HCT116 (cell line): ENCODE results near the gene FOXM1. TPM values are rescaled to one million over a fixed set of nuclear protein-coding genes. Genes with fewer than 3 reads are reported as not detected.

Experiments
- ATAC-seq: fragments of 200-7000 bp; cut with Tn5 transposase; 2 replicates; pipeline ENCODE4 v1.9.1; 2020; ENCODE audit warnings: mild to moderate bottlenecking, moderate library complexity
- BruUV-seq: library from RNA; stranded (reverse); fragments of 400-500 nt; replicated peaks from 2 replicates; lab custom pipeline; 2021; lab: Mats Ljungman, UMichigan
- CTCF ChIA-PET: fragments of 300-600 bp; sonication (Branson Sonifier 250); formaldehyde crosslinking; loops from one replicate; lab custom pipeline; 2021; ENCODE audit warnings: antibody characterized with exemption; lab: Charles Lee
- POLR2A ChIA-PET: fragments of 300-600, 350-600 bp; sonication (Branson Sonifier 250); formaldehyde crosslinking; loops from one replicate; lab custom pipeline; 2021; ENCODE audit warnings: antibody characterized with exemption; lab: Charles Lee
- RAD21 ChIA-PET, 2 experiments: fragments of 300-600 bp; sonication (Branson Sonifier 250); formaldehyde crosslinking; loops; one replicate each; lab custom pipeline; 2023; ENCODE audit warnings: low total read pairs in 2 of 2; ENCODE audit not compliant: uncharacterized antibody in 2 of 2, unreplicated experiment in 2 of 2, low non-redundant PET in 1 of 2; lab: Charles Lee
- DNase-seq: peaks from one replicate; pipeline ENCODE4 v3.0.0-alpha.2; 2010; ENCODE audit warnings: low read depth, low spot score
- H2AFZ ChIP-seq: fragments of 200-600 bp; shearing (Covaris generic), sonication (generic); 2 replicates; pipeline ENCODE4 v1.6.1; 2017; ENCODE audit warnings: low read depth, mixed run types, mixed read lengths, antibody characterized with exemption, low read length; ENCODE audit not compliant: poor library complexity, severe bottlenecking
- H3K27ac ChIP-seq: 2 replicates; pipeline ENCODE4 v1.5.1; 2012; ENCODE audit warnings: low read depth, low read length
- H3K27me3 ChIP-seq: fragments of 200-600 bp; sonication (generic); 2 replicates; pipeline ENCODE4 v1.6.1; 2016; ENCODE audit warnings: mixed run types, low read length, mixed read lengths; ENCODE audit not compliant: insufficient read depth
- H3K36me3 ChIP-seq, 2 experiments: fragments of 200-500 bp in 1 of 2; fragments of 200-600 bp in 1 of 2; sonication (Bioruptor generic) in 1 of 2; sonication (generic) in 1 of 2; 2 replicates each; pipeline versions ENCODE4 v1.5.1 to v1.6.1; 2014 to 2016; ENCODE audit warnings: low read length in 2 of 2, inconsistent platforms in 1 of 2, mixed read lengths in 1 of 2, mixed run types in 1 of 2; ENCODE audit not compliant: insufficient read depth in 2 of 2, control insufficient read depth in 1 of 2
- H3K4me1 ChIP-seq, 2 experiments: fragments of 200-600 bp in 1 of 2; sonication (generic) in 1 of 2; 2 replicates each; pipeline versions ENCODE4 v1.5.1 to v1.6.1; 2012 to 2017; ENCODE audit warnings: low read length in 2 of 2, inconsistent platforms in 1 of 2, mild to moderate bottlenecking in 1 of 2, mixed read lengths in 1 of 2, mixed run types in 1 of 2, moderate library complexity in 1 of 2; ENCODE audit not compliant: insufficient read depth in 2 of 2, control insufficient read depth in 1 of 2
- H3K4me2 ChIP-seq: fragments of 200-600 bp; sonication (generic); 2 replicates; pipeline ENCODE4 v1.6.1; 2017; ENCODE audit warnings: mixed run types, low read length, mixed read lengths
- H3K4me3 ChIP-seq, 2 experiments: fragments of 200-600 bp in 1 of 2; sonication (generic) in 1 of 2; replicated peaks in 1 of 2; 2 replicates each; pipeline ENCODE4 v1.5.1; 2011 to 2016; ENCODE audit warnings: low read length in 2 of 2, control low read depth in 1 of 2, low read depth in 1 of 2, mild to moderate bottlenecking in 1 of 2, mixed read lengths in 1 of 2, mixed run types in 1 of 2
- H3K79me2 ChIP-seq: fragments of 200-600 bp; sonication (generic); 2 replicates; pipeline ENCODE4 v1.6.1; 2017; ENCODE audit warnings: mild to moderate bottlenecking, mixed run types, low read length, moderate library complexity, mixed read lengths; ENCODE audit not compliant: insufficient read depth
- H3K9ac ChIP-seq: fragments of 200-600 bp; sonication (generic); 2 replicates; pipeline ENCODE4 v1.6.1; 2016; ENCODE audit warnings: low read length, mixed read lengths
- H3K9me2 ChIP-seq: fragments of 200-600 bp; sonication (generic), shearing (Covaris generic); 2 replicates; pipeline ENCODE4 v1.6.1; 2017; ENCODE audit warnings: mixed run types, mild to moderate bottlenecking, moderate library complexity; ENCODE audit not compliant: insufficient read depth
- H3K9me3 ChIP-seq, 2 experiments: fragments of 200-500 bp in 1 of 2; fragments of 200-600 bp in 1 of 2; sonication (Bioruptor generic) in 1 of 2; sonication (generic) in 1 of 2; 2 replicates each; pipeline ENCODE4 v1.6.1; 2014 to 2017; ENCODE audit warnings: low read length in 2 of 2, mixed read lengths in 2 of 2, inconsistent platforms in 1 of 2, low read depth in 1 of 2, mild to moderate bottlenecking in 1 of 2, mixed run types in 1 of 2, moderate library complexity in 1 of 2; ENCODE audit not compliant: control insufficient read depth in 1 of 2, insufficient read depth in 1 of 2
- H4K20me1 ChIP-seq: fragments of 200-600 bp; sonication (generic), shearing (Covaris generic); 2 replicates; pipeline ENCODE4 v1.6.1; 2017; ENCODE audit warnings: mixed run types, mild to moderate bottlenecking, moderate library complexity; ENCODE audit not compliant: insufficient read depth
- ATF3 ChIP-seq: IDR thresholded peaks from 2 replicates; pipeline ENCODE4 v1.6.1; 2012
- CEBPB ChIP-seq: IDR thresholded peaks from 2 replicates; pipeline ENCODE4 v1.6.1; 2012; ENCODE audit warnings: low read depth
- CTCF ChIP-seq, 3 experiments: fragments of 200-600 bp in 1 of 3; sonication (generic) in 1 of 3; IDR thresholded peaks in 2 of 3; conservative IDR thresholded peaks in 1 of 3; 2 replicates each; pipeline ENCODE4 v1.5.1; 2012 to 2017; ENCODE audit warnings: low read depth in 2 of 3, low read length in 2 of 3, antibody characterized with exemption in 1 of 3, borderline replicate concordance in 1 of 3, control low read depth in 1 of 3, mild to moderate bottlenecking in 1 of 3, mixed read lengths in 1 of 3, mixed run types in 1 of 3, moderate library complexity in 1 of 3; ENCODE audit not compliant: insufficient read depth in 1 of 3
- ELF1 ChIP-seq: IDR thresholded peaks from 2 replicates; pipeline ENCODE4 v1.6.1; 2012; ENCODE audit warnings: low read depth, borderline replicate concordance
- EZH2phosphoT487 ChIP-seq: fragments of 200-600 bp; IDR thresholded peaks from 2 replicates; pipeline ENCODE4 v1.6.1; 2018; ENCODE audit warnings: antibody characterized with exemption, borderline replicate concordance
- FOSL1 ChIP-seq: IDR thresholded peaks from 2 replicates; pipeline ENCODE4 v1.6.1; 2012; ENCODE audit warnings: low read depth
- MAX ChIP-seq: IDR thresholded peaks from 2 replicates; pipeline ENCODE4 v1.6.1; 2012
- POLR2AphosphoS5 ChIP-seq: IDR thresholded peaks from 2 replicates; pipeline ENCODE4 v1.6.1; 2011; ENCODE audit warnings: mild to moderate bottlenecking, low read depth, low read length, moderate library complexity
- SIN3A ChIP-seq: IDR thresholded peaks from 2 replicates; pipeline ENCODE4 v1.6.1; 2012; ENCODE audit warnings: low read depth
- TCF7L2 ChIP-seq: IDR thresholded peaks from 2 replicates; pipeline ENCODE4 v1.7.0; 2011; ENCODE audit warnings: borderline replicate concordance, inconsistent platforms; ENCODE audit not compliant: insufficient read depth, insufficient read length; ENCODE audit errors: extremely low read depth
- ZFX ChIP-seq: fragments of 450-650 bp; IDR thresholded peaks from 2 replicates; pipeline ENCODE4 v1.6.1; 2017
- ZNF274 ChIP-seq: fragments of 200-500 bp; sonication (Bioruptor generic); IDR thresholded peaks from 2 replicates; pipeline ENCODE4 v1.6.1; 2014; ENCODE audit warnings: mild to moderate bottlenecking, low read depth, low read length, inconsistent platforms
- intact Hi-C: fragments of 100-400 bp; cut with micrococcal nuclease; formaldehyde crosslinking; loops from 2 replicates; pipeline ENCODE4 v1.10.0; 2022
- total RNA-seq: library from RNA; stranded (reverse); gene quantifications from one replicate; pipeline ENCODE4 v1.2.1, GENCODE V29; 2021; ENCODE audit not compliant: unreplicated experiment
- TF ChIP-seq, protein P1 (sequence below): IDR thresholded peaks from 2 replicates; pipeline ENCODE4 v1.6.1; 2011; ENCODE audit warnings: mild to moderate bottlenecking, low read length, moderate library complexity; ENCODE audit not compliant: insufficient replicate concordance; ENCODE audit errors: extremely low read depth

FOXM1 gene
- total RNA-seq, 1 experiment from 2014 or later: 85.1 TPM

- POLR2A ChIA-PET: no interaction called here
Observed at GRCh38 chr12:2923057-2923456, 46.1 kb upstream of the FOXM1 start.

GRCh38 chr12:2922329-2922728 lies 45.4 kb upstream of the FOXM1 start:
- Histone ChIP-seq H3K36me3 (peaks cover 13 to 18% of the 10 kb centered on the region in 2 experiments), H4K20me1 (no peaks in the 10 kb centered on the region), H3K4me2 (no peak overlapping the region), H3K27me3 (no peaks in the 10 kb centered on the region), H3K27ac (no peak overlapping the region), H3K4me1 (no peaks in the 10 kb centered on the region), H3K9ac (no peak overlapping the region), H3K9me2 (no peaks in the 10 kb centered on the region), H3K9me3 (no peaks in the 10 kb centered on the region), H2AFZ (no peak overlapping the region), H3K4me3 (no peak overlapping the region), H3K79me2 (no peaks in the 10 kb centered on the region)
- RAD21 ChIA-PET: no interaction called here
- ATAC-seq (no peak), DNase-seq (no peak)
- POLR2A ChIA-PET: no interaction called here
- no TSS peak for BruUV-seq
- intact Hi-C loops: no loop called here
- CTCF ChIA-PET: no interaction called here
- no peak for TF ChIP-seq TCF7L2
- no peak for TF ChIP-seq ATF3
- TF ChIP-seq EZH2phosphoT487: no peak
- TF ChIP-seq CTCF (IDR thresholded peaks at IDR 0.05 in 2 of 3, conservative IDR thresholded peaks at IDR 0.05 in 1 of 3; ENCODE audit: borderline replicate concordance in 1 of 3, insufficient read depth in 1 of 3, low read depth in 2 of 3, low read length in 2 of 3): no peak
- TF ChIP-seq POLR2AphosphoS5: no peak
- no peak for TF ChIP-seq MAX
- TF ChIP-seq FOSL1: no peak
- no peak for TF ChIP-seq SIN3A
- TF ChIP-seq ZFX: no peak
- no peak for TF ChIP-seq CEBPB
- TF ChIP-seq ELF1: no peak

More at GRCh38 chr12:2923057-2923456, 46.1 kb upstream of the FOXM1 start:
- TF ChIP-seq ZNF274: no peak
- TF ChIP-seq, protein P1, sequence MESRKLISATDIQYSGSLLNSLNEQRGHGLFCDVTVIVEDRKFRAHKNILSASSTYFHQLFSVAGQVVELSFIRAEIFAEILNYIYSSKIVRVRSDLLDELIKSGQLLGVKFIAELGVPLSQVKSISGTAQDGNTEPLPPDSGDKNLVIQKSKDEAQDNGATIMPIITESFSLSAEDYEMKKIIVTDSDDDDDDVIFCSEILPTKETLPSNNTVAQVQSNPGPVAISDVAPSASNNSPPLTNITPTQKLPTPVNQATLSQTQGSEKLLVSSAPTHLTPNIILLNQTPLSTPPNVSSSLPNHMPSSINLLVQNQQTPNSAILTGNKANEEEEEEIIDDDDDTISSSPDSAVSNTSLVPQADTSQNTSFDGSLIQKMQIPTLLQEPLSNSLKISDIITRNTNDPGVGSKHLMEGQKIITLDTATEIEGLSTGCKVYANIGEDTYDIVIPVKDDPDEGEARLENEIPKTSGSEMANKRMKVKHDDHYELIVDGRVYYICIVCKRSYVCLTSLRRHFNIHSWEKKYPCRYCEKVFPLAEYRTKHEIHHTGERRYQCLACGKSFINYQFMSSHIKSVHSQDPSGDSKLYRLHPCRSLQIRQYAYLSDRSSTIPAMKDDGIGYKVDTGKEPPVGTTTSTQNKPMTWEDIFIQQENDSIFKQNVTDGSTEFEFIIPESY: no peak
- TF ChIP-seq CEBPB: no peak
- TF ChIP-seq ATF3: no peak
- intact Hi-C loops: no loop called here
- no TSS peak for BruUV-seq
- Histone ChIP-seq H3K9me3 (no peaks in the 10 kb centered on the region), H3K9ac (no peak overlapping the region), H3K27me3 (no peaks in the 10 kb centered on the region), H3K9me2 (no peaks in the 10 kb centered on the region), H4K20me1 (no peaks in the 10 kb centered on the region), H3K36me3 (peaks cover 13 to 18% of the 10 kb centered on the region in 2 experiments), H3K4me3 (no peak overlapping the region), H3K4me1 (no peaks in the 10 kb centered on the region), H3K79me2 (no peaks in the 10 kb centered on the region), H2AFZ (no peak overlapping the region), H3K4me2 (no peak overlapping the region), H3K27ac (no peak overlapping the region)
- DNase-seq (no peak), ATAC-seq (no peak)
- ChIA-PET RAD21 (no interaction called here), CTCF (no interaction called here)
